Motor neuron (in vitro differentiated cells): ENCODE measurements around the gene SERPINB10. TPM values are rescaled to one million over a fixed set of nuclear protein-coding genes. Genes with fewer than 3 reads are reported as not detected.
A peak's percentile ranks its signal among the peaks of the same experiment; 100 is the strongest.

ENCODE experiments used
- ATAC-seq, 8 experiments: fragments of 200-7000 bp; cut with Tn5 transposase; replicated peaks in 6 of 8; 2 replicates each; pipeline ENCODE4 v1.8.0; 2021; ENCODE audit warnings: mild to moderate bottlenecking in 8 of 8, moderate library complexity in 8 of 8
- H3K27ac ChIP-seq, 2 donors: fragments of 250-450 bp; sonication (Bioruptor Pico); 2 replicates each; pipeline ENCODE4 v1.9.0; 2021; ENCODE audit warnings: antibody characterized with exemption in 2 of 2, mild to moderate bottlenecking in 2 of 2, moderate library complexity in 1 of 2
- H3K4me1 ChIP-seq, 2 donors: fragments of 250-450 bp; sonication (Bioruptor Pico); replicated peaks in 1 of 2; 2 replicates each; pipeline ENCODE4 v1.6.1; 2021; ENCODE audit warnings: antibody characterized with exemption in 2 of 2, mild to moderate bottlenecking in 2 of 2, moderate library complexity in 1 of 2
- H3K4me3 ChIP-seq, 5 donors: fragments of 250-450 bp; sonication (Bioruptor Pico); 2 replicates each; pipeline ENCODE4 v1.9.0; 2021; ENCODE audit warnings: antibody characterized with exemption in 5 of 5, mild to moderate bottlenecking in 5 of 5, moderate library complexity in 4 of 5
- WGBS, 10 experiments: fragments of 450-650 bp; shearing (Covaris generic); methylation state at CpG; one replicate each; pipeline ENCODE4 v1.0.0; 2022; 5-methylcytosine and 5-hydroxymethylcytosine counted together
- in situ Hi-C, 9 experiments: fragments of 400-800 bp; cut with MboI; loops; one replicate each; pipeline ENCODE4 v1.15.0; 2021; ENCODE audit warnings: low sequenced_read_pairs in 9 of 9, low pct_unique_long_range_greater_than_20kb in 2 of 9; ENCODE audit not compliant: unreplicated experiment in 9 of 9
- total RNA-seq, 8 experiments: library from RNA; unstranded; fragments of 300-600 nt; gene quantifications; 2 replicates each; pipeline versions ENCODE4 v1.2.3 to v1.2.4, GENCODE V29; 2022

The SERPINB10 gene
- total RNA-seq, 8 experiments from 2014 or later, result 0.24 TPM; not detected in 7

DNA sequence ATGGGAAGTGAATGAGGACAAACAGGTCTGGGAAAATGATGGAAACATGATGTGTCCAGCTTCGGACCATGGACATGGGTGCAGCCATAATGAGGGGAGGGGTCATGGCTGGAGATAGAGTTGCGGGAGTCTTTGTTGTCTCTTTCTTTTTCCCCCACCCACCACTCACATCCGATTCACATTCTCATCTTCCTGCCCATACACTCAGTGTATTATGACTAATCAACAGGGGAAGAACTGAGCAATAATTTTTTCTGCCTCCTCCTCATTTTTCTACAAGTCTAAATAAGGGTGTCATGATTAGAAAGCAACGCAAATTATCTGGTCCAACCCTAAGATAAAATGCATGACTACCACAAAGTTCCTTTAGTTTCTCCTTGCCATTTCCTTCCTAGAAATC is 25.9 kb upstream of the SERPINB10 start:
- H3K27ac ChIP-seq, result no peak overlapping the region
- H3K4me1 ChIP-seq, result no peaks in the 10 kb centered on the region
- 0 to 100% (median 76%) methylated on average over 1 to 4 of the region's 4 CpGs for WGBS, 10 experiments
- ATAC-seq, result peak in 2 of 8 experiments; percentile 10 to 30
- H3K4me3 ChIP-seq, result no peak overlapping the region
- in situ Hi-C loops, result no loop called here

DNA sequence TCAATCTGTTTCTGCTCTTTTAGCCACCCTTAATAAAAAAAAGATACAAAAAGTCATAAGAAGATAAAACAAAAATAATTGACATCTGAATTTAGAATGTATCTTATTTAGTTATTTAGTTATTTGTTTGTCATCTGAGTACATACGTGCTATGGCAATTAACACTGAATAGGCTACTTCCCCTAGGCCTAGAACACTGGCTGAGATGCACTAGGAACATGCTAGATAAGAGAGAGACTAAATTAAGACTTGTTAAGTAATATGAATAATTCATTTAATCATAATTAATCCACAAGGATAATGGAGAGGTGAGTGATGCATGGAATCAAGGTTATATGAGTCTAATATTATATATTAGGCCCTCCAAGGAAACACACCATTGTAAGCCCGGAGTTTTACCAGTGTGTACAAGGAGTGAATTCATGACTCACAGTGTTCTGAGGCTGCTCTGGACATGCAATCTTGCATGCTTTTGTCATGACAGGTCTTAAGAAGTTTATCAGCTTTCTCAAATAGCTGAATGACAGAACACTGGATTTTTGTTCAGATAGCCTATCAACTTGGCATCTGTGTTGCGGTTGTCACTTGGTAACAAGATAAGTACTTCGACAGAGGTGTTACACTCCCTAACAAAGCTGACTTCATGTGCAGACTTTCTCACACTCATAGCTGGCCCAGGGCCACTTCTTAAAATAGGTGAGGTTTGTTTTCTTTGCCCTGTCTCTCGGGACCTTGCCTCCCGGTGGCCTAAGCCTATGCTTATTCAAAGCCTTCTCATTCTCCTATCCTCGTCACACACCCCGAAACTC is 25.2 kb upstream of the SERPINB10 start:
- in situ Hi-C loops, result no loop called here
- ATAC-seq, result peak in 2 of 8 experiments; percentile 79 to 87
- H3K27ac ChIP-seq, result no peak overlapping the region

DNA sequence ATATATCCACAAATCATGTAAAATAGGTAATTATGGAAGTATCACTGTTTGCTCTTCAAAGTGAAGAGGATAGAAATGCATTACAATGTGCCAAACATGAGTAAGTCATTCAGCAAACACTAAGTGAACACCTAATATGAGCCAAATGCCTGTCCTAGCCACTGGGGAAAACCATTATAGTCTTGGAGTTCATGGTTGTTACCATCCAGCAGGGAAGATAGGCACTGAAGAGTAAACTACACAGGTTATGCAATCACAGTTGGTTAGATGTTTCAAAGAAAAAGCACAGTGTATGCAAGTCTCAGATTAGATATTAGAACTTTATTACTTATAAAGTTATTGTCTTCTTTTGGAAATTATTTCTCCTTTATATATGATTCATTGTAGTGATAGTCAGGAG is 24.1 kb upstream of the SERPINB10 start:
- no peak for ATAC-seq
- in situ Hi-C loops, result no loop called here
- Histone ChIP-seq H3K4me1 (no peaks in the 10 kb centered on the region), H3K27ac (no peak overlapping the region), H3K4me3 (no peak overlapping the region)

More for the DNA sequence above, 25.2 kb upstream of the SERPINB10 start:
- no peaks in the 10 kb centered on the region for H3K4me1 ChIP-seq
- WGBS, 10 experiments, result 28 to 100% (median 90%) methylated on average over 1 to 8 of the region's 8 CpGs
- H3K4me3 ChIP-seq, result no peak overlapping the region

DNA sequence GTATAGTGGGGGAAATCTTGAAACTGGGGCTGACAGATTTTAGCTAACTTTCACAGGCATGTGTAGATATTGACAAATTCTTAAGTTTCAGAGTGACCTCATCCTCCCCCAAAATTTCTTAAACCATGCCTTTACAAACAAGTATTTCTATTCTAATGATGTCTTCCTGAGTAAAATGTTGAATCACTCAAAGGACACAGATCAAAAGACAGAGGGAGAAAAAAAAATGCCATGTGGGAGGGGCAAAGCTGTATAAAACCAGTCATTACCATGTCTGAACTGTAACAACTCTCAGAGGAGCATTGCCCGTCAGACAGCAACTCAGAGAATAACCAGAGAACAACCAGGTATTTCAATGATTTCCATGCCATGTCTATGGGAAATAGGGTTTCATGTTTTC is 20.3 kb upstream of the SERPINB10 start, which contains the start of gene SERPINB2:
Gene SERPINB2 (plus strand): TSS at position 282 of the 400 bp plus-strand sequence. CDS start 3,740 bp downstream, outside the sequence.
- Histone ChIP-seq H3K4me1 (no peaks in the 10 kb centered on the region), H3K4me3 (no peak within 1 kb of the TSS), H3K27ac (no peak within 1 kb of the TSS)
- 14 to 100% (median 68%) methylated on average over 1 of the region's 1 CpG; no CpG with 5 or more reads in 2 of the 10 experiments for WGBS, 10 experiments
- peak in 2 of 8 experiments; percentile 14 to 33 for ATAC-seq
- in situ Hi-C loops, result no loop called here

DNA sequence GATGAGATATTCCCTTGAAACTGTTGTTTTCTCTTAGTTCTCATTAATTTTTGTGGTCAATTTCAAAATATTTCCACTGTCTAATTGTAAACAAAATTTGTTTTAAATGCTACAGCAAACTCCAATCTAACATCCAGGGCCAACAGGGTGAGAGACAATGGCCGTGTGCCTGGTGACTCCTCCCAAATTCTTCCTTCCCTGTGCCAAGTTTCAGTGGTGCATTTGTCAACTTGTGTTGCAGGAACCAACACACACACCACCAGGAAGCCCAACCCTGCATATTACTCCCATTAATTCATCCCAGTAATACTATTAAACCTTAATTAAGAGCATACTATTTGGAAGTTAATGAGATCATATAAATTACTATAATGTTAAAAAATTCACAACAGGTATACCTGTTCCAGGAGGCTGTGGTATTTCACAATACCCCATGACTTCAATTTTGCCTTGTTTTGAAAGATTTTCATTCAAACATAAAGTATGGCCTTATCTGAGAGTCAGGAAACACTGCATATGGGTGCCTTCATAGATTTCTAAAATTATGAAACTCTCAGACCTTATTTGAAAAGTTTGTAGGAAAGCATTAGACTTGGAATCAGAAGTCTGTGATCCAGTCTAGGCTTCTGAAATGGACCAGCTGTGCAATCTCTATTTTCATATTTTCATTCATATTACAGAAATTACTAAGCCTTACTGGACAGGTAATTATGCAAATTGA is 19.1 kb upstream of the SERPINB10 start:
- 25 to 86% (median 40%) methylated on average over 1 of the region's 1 CpG; no CpG with 5 or more reads in 7 of the 10 experiments for WGBS, 10 experiments
- ATAC-seq, result peak in 2 of 8 experiments; percentile 39 to 57
- Histone ChIP-seq H3K4me1 (no peaks in the 10 kb centered on the region), H3K4me3 (no peak overlapping the region), H3K27ac (no peak overlapping the region)
- in situ Hi-C loops, result no loop called here

DNA sequence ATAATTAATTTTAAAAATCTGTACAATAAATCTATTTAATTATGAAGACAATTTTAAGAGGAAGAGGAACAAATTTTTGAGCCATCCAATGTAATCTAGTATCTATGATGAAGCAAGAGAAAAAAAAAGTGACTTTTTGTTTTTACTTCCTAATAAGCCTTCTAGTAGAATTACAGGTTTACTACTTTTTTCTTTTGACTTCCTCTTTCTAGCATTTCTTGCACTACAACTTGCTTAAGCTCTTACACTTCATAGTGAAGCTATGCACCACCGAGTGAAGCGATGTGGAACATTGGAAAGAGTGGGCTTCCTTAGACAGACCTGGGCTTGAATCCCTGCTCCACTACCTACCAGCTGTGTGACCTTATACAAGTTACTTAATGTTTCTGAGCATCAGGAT is 18.1 kb upstream of the SERPINB10 start:
- in situ Hi-C loops, result no loop called here
- 71 to 100% (median 100%) methylated on average over 1 to 2 of the region's 2 CpGs; no CpG with 5 or more reads in 1 of the 10 experiments for WGBS, 10 experiments
- H3K27ac ChIP-seq, result no peak overlapping the region
- H3K4me3 ChIP-seq, result no peak overlapping the region
- no peak for ATAC-seq
- H3K4me1 ChIP-seq, result no peaks in the 10 kb centered on the region

DNA sequence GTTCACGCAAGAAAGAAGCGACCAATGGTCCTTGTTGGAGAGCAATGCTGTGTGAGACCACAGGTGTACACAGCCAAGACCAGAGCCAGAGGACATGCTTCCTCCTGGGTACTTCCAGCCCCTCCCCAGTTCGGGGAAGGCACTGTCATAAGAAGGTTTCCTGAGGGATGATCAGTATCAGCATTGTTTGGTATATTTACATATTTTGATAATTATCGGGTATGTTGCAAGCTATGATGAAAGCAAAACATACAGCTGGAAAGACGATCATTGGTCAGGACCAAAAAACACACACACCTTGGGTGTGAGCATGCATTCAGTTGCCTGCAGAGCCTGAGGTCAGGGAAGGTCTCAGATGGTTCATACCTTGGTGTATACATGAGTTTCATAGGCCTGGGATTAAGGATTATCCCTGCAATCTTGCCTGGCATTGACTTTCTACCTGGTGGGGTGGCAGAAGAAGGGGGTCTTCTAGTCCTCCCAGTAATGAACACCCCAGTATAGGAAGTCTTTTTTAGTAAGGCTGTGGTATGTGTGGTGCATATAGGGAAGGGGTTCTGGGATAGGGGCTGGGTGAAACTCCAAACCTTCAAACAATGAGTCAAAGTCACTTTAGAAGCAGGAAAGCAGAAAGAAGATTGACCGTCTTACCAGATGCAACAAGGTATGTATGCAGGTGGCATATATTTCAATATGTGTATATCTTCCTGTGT is 17.4 kb upstream of the SERPINB10 start:
- H3K27ac ChIP-seq, result no peak overlapping the region
- H3K4me1 ChIP-seq, result no peaks in the 10 kb centered on the region
- 72 to 100% (median 93%) methylated on average over 1 to 5 of the region's 6 CpGs; no CpG with 5 or more reads in 1 of the 10 experiments for WGBS, 10 experiments
- no peak for ATAC-seq
- in situ Hi-C loops, result no loop called here
- H3K4me3 ChIP-seq, result no peak overlapping the region

DNA sequence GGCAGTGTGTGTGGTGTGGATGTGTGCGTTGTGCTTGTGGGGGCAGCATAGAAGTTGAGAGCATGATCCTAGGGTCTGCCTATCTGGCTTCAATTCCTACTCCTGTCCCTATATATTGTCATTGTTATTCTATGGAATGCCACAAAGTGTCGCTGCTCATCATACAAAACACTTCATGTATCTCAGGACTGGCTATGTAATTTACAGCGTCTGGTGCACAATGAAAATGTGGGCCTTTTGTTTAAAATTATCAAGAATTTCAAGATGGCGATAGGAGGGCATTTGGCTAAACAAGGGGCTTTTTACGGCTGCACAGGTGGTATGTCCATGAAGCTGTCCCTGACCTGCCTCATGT is 16.8 kb upstream of the SERPINB10 start:
- in situ Hi-C loops, result no loop called here
- 50 to 100% (median 72%) methylated on average over 2 to 5 of the region's 5 CpGs; no CpG with 5 or more reads in 1 of the 10 experiments for WGBS, 10 experiments
- ATAC-seq, result peak in 2 of 8 experiments; percentile 39 to 56

DNA sequence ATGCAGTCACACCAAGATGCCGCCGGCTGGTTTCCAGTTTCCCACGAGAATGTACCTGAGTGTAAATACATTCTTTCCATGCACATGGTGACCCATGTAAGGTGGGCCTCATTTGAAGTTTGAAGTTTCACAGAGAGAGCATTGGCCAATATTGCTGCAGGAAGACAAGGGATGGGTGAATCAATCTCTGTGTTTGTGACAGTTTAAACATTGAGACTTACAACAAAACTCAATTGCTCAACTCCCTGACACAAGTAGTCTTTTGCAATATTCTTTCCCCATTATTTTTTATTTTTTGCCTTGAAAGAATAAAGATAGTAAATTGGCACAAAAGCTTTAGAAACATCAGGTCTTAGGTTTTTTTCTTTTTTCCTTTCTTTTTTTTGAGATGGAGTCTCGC is 15.2 kb upstream of the SERPINB10 start:
- Histone ChIP-seq H3K4me3 (no peak overlapping the region), H3K4me1 (no peaks in the 10 kb centered on the region), H3K27ac (no peak overlapping the region)
- ATAC-seq, result no peak
- in situ Hi-C loops, result no loop called here
- WGBS, 10 experiments, result 25 to 100% (median 84%) methylated on average over 1 to 4 of the region's 4 CpGs; no CpG with 5 or more reads in 3 of the 10 experiments

More for the DNA sequence above, 16.8 kb upstream of the SERPINB10 start:
- Histone ChIP-seq H3K4me1 (no peaks in the 10 kb centered on the region), H3K27ac (no peak overlapping the region), H3K4me3 (no peak overlapping the region)

DNA sequence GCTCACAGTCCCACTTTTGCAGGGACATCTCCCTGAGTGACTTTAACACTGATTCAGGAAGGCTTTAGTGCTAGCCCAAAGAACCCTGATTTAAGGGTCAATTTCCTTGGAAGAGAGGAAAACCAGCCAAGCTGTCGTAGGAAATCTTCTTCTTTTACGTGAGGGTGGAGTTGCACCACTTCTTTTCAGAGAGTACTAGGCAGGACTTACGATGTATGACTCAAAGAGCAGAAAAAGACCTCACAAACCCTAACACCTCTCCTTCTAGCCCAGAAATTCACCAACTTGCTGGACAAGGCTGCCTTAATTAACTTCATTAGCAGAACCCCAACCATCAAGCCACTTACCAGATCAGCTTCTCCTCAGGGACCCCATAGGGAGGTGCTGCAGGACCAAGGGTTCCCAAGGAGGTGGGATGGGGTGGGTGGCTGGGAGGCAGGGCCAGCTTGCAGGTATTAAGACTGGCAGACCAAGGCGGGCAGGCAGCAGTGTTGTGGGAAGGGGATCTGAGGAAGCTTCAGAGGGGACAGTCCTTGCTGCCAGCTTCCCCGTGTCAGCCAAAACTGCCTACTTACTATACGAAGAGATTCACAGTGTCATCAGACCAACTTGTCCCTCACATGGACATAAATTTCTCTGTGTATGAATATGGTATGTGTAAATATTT is 13.5 kb upstream of the SERPINB10 start:
- in situ Hi-C loops, result no loop called here
- Histone ChIP-seq H3K4me3 (no peak overlapping the region), H3K27ac (no peak overlapping the region), H3K4me1 (no peaks in the 10 kb centered on the region)
- 50 to 100% (median 88%) methylated on average over 1 to 4 of the region's 6 CpGs; no CpG with 5 or more reads in 4 of the 10 experiments for WGBS, 10 experiments
- no peak for ATAC-seq

DNA sequence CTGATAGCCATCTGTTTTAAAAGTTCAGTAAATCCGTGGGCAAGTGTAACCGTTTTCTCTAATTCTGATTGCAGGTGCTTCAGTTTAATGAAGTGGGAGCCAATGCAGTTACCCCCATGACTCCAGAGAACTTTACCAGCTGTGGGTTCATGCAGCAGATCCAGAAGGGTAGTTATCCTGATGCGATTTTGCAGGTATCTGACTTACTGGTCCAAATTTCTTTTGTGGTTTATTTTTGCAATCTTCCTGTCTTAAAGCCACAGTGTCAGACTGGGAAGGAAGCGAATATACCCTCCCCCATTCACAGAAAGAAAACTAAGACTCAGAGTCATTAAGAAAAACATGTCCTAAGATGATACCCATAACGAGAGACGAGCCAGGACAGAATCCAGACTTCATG is 12.6 kb upstream of the SERPINB10 start:
- 0 to 90% (median 71%) methylated on average over 1 to 6 of the region's 6 CpGs; no CpG with 5 or more reads in 2 of the 10 experiments for whole genome bisulfite sequencing, 10 experiments
- Histone ChIP-seq H3K4me1 (no peaks in the 10 kb centered on the region), H3K27ac (no peak overlapping the region), H3K4me3 (no peak overlapping the region)
- in situ Hi-C loops, result no loop called here
- no peak for ATAC-seq

DNA sequence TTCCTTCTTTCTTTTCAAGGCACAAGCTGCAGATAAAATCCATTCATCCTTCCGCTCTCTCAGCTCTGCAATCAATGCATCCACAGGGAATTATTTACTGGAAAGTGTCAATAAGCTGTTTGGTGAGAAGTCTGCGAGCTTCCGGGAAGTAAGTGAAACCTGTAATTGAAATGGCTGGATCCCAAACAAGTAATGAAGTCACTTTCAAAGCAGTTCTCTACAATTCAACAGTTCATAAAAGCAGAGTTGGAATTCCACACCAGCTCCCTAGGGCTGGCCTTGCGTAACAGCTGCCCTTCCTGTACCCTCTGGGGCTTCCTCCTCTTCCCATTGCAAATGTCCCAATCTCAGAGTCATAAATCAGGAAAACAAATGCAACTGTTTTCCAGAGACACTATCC is 10.7 kb upstream of the SERPINB10 start:
- in situ Hi-C loops, result no loop called here
- WGBS, 10 experiments, result 0 to 100% (median 71%) methylated on average over 1 to 4 of the region's 4 CpGs

More for the DNA sequence above, 10.7 kb upstream of the SERPINB10 start:
- peak in 3 of 8 experiments; percentile 26 to 82 (median 65) for ATAC-seq
- Histone ChIP-seq H3K4me3 (no peak overlapping the region), H3K4me1 (no peaks in the 10 kb centered on the region), H3K27ac (no peak overlapping the region)
